Measurements from ENCODE around the gene CCDC15. TPM values are rescaled to one million over a fixed set of nuclear protein-coding genes. Genes with fewer than 3 reads are reported as not detected.

Gene CCDC15
- total RNA-seq, 1 donor from 2014 or later, result 0.25 TPM

- TF ChIP-seq, protein P1, sequence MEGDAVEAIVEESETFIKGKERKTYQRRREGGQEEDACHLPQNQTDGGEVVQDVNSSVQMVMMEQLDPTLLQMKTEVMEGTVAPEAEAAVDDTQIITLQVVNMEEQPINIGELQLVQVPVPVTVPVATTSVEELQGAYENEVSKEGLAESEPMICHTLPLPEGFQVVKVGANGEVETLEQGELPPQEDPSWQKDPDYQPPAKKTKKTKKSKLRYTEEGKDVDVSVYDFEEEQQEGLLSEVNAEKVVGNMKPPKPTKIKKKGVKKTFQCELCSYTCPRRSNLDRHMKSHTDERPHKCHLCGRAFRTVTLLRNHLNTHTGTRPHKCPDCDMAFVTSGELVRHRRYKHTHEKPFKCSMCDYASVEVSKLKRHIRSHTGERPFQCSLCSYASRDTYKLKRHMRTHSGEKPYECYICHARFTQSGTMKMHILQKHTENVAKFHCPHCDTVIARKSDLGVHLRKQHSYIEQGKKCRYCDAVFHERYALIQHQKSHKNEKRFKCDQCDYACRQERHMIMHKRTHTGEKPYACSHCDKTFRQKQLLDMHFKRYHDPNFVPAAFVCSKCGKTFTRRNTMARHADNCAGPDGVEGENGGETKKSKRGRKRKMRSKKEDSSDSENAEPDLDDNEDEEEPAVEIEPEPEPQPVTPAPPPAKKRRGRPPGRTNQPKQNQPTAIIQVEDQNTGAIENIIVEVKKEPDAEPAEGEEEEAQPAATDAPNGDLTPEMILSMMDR (IDR thresholded peaks at IDR 0.05; ENCODE audit: borderline replicate concordance), result no peak
- intact Hi-C loops (cut with micrococcal nuclease), result no loop called here
- Histone ChIP-seq H3K36me3 (no peaks in the 10 kb centered on the region), H3K27me3 (ENCODE audit: low read depth) (no peaks in the 10 kb centered on the region), H3K27ac (replicated peaks) (no peak overlapping the region), H3K9me3 (replicated peaks) (no peaks in the 10 kb centered on the region), H3K4me1 (no peaks in the 10 kb centered on the region), H3K4me3 (no peak overlapping the region)
- no peak for DNase-seq
Measured at GRCh38 chr11:124970925-124971324, 16.9 kb downstream of the CCDC15 start.

GRCh38 chr11:124971810-124972209, 17.8 kb downstream of the CCDC15 start:
- no peak overlapping the region for H3K27ac ChIP-seq (replicated peaks)
- no peak for DNase-seq
- no peaks in the 10 kb centered on the region for H3K9me3 ChIP-seq (replicated peaks)
- H3K4me1 ChIP-seq, result no peaks in the 10 kb centered on the region
- intact Hi-C loops (cut with micrococcal nuclease), result no loop called here
- H3K27me3 ChIP-seq (ENCODE audit: low read depth), result no peaks in the 10 kb centered on the region
- H3K36me3 ChIP-seq, result no peaks in the 10 kb centered on the region
- no peak overlapping the region for H3K4me3 ChIP-seq
- TF ChIP-seq, protein P1 (IDR thresholded peaks at IDR 0.05; ENCODE audit: borderline replicate concordance), result no peak

DNA sequence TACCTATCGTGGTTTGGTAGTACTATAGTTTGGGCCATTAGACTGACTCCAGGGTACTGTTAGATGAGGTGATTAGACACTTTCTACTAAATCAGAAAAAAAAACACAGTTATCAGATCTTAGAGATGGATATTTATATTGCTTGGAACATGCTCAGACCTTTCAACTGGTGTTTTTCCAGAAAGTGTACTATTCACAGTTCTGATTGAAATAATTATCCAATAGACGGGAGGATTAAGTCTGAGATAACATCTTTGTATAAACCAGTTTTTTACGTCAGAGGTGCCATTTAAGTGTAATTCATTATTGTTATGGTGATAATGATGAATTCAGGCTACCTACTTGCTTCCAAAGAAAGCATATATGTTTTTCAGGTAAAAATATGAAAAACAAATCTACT, 22.5 kb downstream of the CCDC15 start:
- no peak for DNase-seq
- Histone ChIP-seq H3K27me3 (ENCODE audit: low read depth) (no peaks in the 10 kb centered on the region), H3K9me3 (replicated peaks) (peaks cover 19% of the 10 kb centered on the region), H3K27ac (replicated peaks) (no peak overlapping the region), H3K36me3 (no peaks in the 10 kb centered on the region), H3K4me3 (no peak overlapping the region), H3K4me1 (no peaks in the 10 kb centered on the region)
- intact Hi-C loops (cut with micrococcal nuclease), result no loop called here
- TF ChIP-seq, protein P1 (IDR thresholded peaks at IDR 0.05; ENCODE audit: borderline replicate concordance), result no peak

DNA sequence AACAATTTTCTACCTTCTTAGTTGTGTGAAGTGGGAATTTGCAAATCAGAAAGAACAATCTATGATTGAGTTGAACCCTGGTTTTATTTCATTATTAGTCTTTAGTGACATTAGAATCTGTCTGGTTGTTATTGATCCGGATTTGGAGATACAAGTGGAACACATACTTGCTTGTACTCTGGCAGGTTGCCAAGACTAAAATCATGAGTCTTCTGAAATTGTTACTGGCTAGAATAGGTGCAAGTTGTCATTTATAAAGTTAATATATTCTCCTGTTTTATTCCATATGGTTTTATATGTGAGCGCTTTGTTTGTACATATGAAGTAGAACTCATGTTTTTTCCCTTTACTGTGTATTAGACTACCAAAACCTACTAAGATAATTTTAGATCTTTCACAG, 23.0 kb downstream of the CCDC15 start:
- no peaks in the 10 kb centered on the region for H3K36me3 ChIP-seq
- TF ChIP-seq, protein P1 (IDR thresholded peaks at IDR 0.05; ENCODE audit: borderline replicate concordance), result no peak
- H3K4me3 ChIP-seq, result no peak overlapping the region
- intact Hi-C loops (cut with micrococcal nuclease), result no loop called here
- H3K27me3 ChIP-seq (ENCODE audit: low read depth), result no peaks in the 10 kb centered on the region
- H3K9me3 ChIP-seq (replicated peaks), result peaks cover 24% of the 10 kb centered on the region
- no peak overlapping the region for H3K27ac ChIP-seq (replicated peaks)
- no peaks in the 10 kb centered on the region for H3K4me1 ChIP-seq
- DNase-seq, result no peak

DNA sequence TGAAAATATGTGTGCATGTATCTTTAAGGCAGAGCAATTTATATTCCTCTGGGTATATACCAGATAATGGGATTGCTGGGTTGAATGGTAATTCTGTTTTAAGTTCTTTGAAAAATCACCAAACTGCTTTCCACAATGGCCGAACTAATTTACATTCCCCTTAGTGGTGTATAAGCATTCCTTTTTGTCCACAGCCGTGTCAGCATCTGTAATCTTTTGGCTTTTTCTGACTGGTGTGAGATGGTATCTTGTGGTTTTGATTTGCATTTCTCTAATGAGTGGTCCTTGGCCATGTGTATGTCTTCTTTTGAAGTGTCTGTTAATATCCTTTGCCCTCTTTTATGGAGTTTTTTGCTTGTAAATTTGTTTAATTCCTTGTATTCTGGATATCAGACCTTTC, 24.3 kb downstream of the CCDC15 start:
- Histone ChIP-seq H3K9me3 (replicated peaks) (peaks cover 32% of the 10 kb centered on the region), H3K27me3 (ENCODE audit: low read depth) (no peaks in the 10 kb centered on the region), H3K27ac (replicated peaks) (no peak overlapping the region), H3K4me1 (no peaks in the 10 kb centered on the region), H3K36me3 (no peaks in the 10 kb centered on the region), H3K4me3 (no peak overlapping the region)
- TF ChIP-seq, protein P1 (IDR thresholded peaks at IDR 0.05; ENCODE audit: borderline replicate concordance), result no peak
- intact Hi-C loops (cut with micrococcal nuclease), result no loop called here
- no peak for DNase-seq

- TF ChIP-seq, protein P1 (IDR thresholded peaks at IDR 0.05; ENCODE audit: borderline replicate concordance), result no peak
- peaks cover 32% of the 10 kb centered on the region for H3K9me3 ChIP-seq (replicated peaks)
- no peaks in the 10 kb centered on the region for H3K27me3 ChIP-seq (ENCODE audit: low read depth)
- H3K4me1 ChIP-seq, result no peaks in the 10 kb centered on the region
- no peaks in the 10 kb centered on the region for H3K36me3 ChIP-seq
- no peak for DNase-seq
- H3K27ac ChIP-seq (replicated peaks), result no peak overlapping the region
- H3K4me3 ChIP-seq, result no peak overlapping the region
- intact Hi-C loops (cut with micrococcal nuclease), result no loop called here
Measured at GRCh38 chr11:124982043-124982442, 28.0 kb downstream of the CCDC15 start.
